H1 (cell line): Measurements from ENCODE around the gene TMEM40. TPM values are rescaled to one million over a fixed set of nuclear protein-coding genes. Genes with fewer than 3 reads are reported as not detected.
"Not testable (repeated sequence)": the region's sequence is repeated elsewhere in the genome, so short reads cannot be mapped to it uniquely, and the experiment has no call there.

Experiments
- CTCF ChIA-PET: fragments of 300-600 bp; sonication (Branson Sonifier 250); formaldehyde crosslinking; loops from one replicate; lab custom pipeline; 2021; ENCODE audit not compliant: partially characterized antibody; lab: Charles Lee
- POLR2A ChIA-PET: fragments of 300-600 bp; sonication (Branson Sonifier 250); formaldehyde crosslinking; loops from one replicate; lab custom pipeline; 2021; ENCODE audit warnings: inconsistent platforms; ENCODE audit not compliant: partially characterized antibody; lab: Charles Lee
- DNase-seq, 2 experiments: peaks; one replicate each; pipeline versions ENCODE4 v3.0.0 to v3.0.0-alpha.2; 2010 to 2022; ENCODE audit warnings: low spot score in 2 of 2, low read depth in 1 of 2, mixed read lengths in 1 of 2
- FAIRE-seq: peaks from 2 replicates; lab custom pipeline; 2011; peaks lifted over from hg19 to GRCh38; lab: Jason Lieb, UNC
- H2AFZ ChIP-seq: 2 replicates; pipeline ENCODE4 v1.8.1; 2012; ENCODE audit warnings: low read length, inconsistent platforms
- H2AK5ac ChIP-seq: 2 replicates; pipeline ENCODE4 v1.6.1; 2013; ENCODE audit warnings: low read depth, low read length
- H2BK120ac ChIP-seq: replicated peaks from 2 replicates; pipeline ENCODE3; 2013; ENCODE audit warnings: low read depth, low read length, inconsistent platforms
- H2BK12ac ChIP-seq: 2 replicates; pipeline ENCODE4 v1.6.1; 2013; ENCODE audit warnings: low read depth, low read length
- H2BK15ac ChIP-seq: 2 replicates; pipeline ENCODE4 v1.6.1; 2013; ENCODE audit warnings: low read length
- H2BK20ac ChIP-seq: 2 replicates; pipeline ENCODE4 v1.6.1; 2013; ENCODE audit warnings: low read length
- H2BK5ac ChIP-seq: 2 replicates; pipeline ENCODE4 v1.6.1; 2013; ENCODE audit warnings: low read depth, low read length
- H3K14ac ChIP-seq: 2 replicates; pipeline ENCODE4 v1.6.1; 2013; ENCODE audit warnings: inconsistent platforms; ENCODE audit not compliant: insufficient read length
- H3K18ac ChIP-seq: 2 replicates; pipeline ENCODE4 v1.6.1; 2013; ENCODE audit warnings: low read length; ENCODE audit errors: extremely low read depth
- H3K23ac ChIP-seq: 2 replicates; pipeline ENCODE4 v1.6.1; 2013; ENCODE audit warnings: inconsistent platforms; ENCODE audit not compliant: insufficient read length
- H3K23me2 ChIP-seq: 2 replicates; pipeline ENCODE4 v1.6.1; 2013; ENCODE audit warnings: low read depth, low read length
- H3K27ac ChIP-seq: 2 replicates; pipeline ENCODE4 v1.6.1; 2011; ENCODE audit warnings: low read depth, low read length, inconsistent platforms
- H3K27me3 ChIP-seq, 4 experiments: replicated peaks in 1 of 4; 1 replicate in 1 of 4; 2 replicates in 3 of 4; pipeline versions ENCODE4 v1.6.1 to v1.8.1; 2011 to 2013; ENCODE audit warnings: low read length in 3 of 4, mild to moderate bottlenecking in 3 of 4, inconsistent platforms in 2 of 4, mixed read lengths in 2 of 4, moderate library complexity in 1 of 4; ENCODE audit not compliant: control insufficient read depth in 3 of 4, insufficient read depth in 3 of 4; ENCODE audit errors: extremely low read depth in 1 of 4
- H3K36me3 ChIP-seq, 4 experiments: 2 replicates each; pipeline versions ENCODE4 v1.6.1 to v1.8.1; 2011 to 2013; ENCODE audit warnings: mild to moderate bottlenecking in 4 of 4, low read length in 3 of 4, moderate library complexity in 2 of 4, control low read depth in 1 of 4, inconsistent platforms in 1 of 4; ENCODE audit not compliant: insufficient read depth in 4 of 4, control insufficient read depth in 2 of 4
- H3K4ac ChIP-seq: replicated peaks from 2 replicates; pipeline ENCODE3; 2013; ENCODE audit warnings: low read length, low read depth, mixed read lengths, inconsistent platforms; ENCODE audit not compliant: insufficient read length
- H3K4me1 ChIP-seq, 4 experiments: replicated peaks in 1 of 4; 1 replicate in 1 of 4; 2 replicates in 3 of 4; pipeline versions ENCODE4 v1.6.1 to v1.8.1; 2011 to 2013; ENCODE audit warnings: low read length in 3 of 4, inconsistent platforms in 2 of 4, mixed read lengths in 1 of 4; ENCODE audit not compliant: insufficient read depth in 4 of 4, control insufficient read depth in 3 of 4
- H3K4me2 ChIP-seq, 2 experiments: 2 replicates each; pipeline versions ENCODE4 v1.6.1 to v1.8.1; 2011 to 2013; ENCODE audit warnings: low read depth in 2 of 2, low read length in 2 of 2, control low read depth in 1 of 2, inconsistent platforms in 1 of 2, mild to moderate bottlenecking in 1 of 2; ENCODE audit not compliant: insufficient read depth in 1 of 2
- H3K4me3 ChIP-seq, 4 experiments: fragments of 200-600, 300-600 bp in 1 of 4; sonication (generic), shearing (Covaris generic), sonication (Bioruptor Twin) in 1 of 4; 2 replicates each; pipeline versions ENCODE4 v1.5.1 to v1.8.1; 2011 to 2016; ENCODE audit warnings: low read length in 4 of 4, low read depth in 3 of 4, control low read depth in 2 of 4, inconsistent platforms in 2 of 4, mild to moderate bottlenecking in 2 of 4, mixed read lengths in 1 of 4, moderate library complexity in 1 of 4; ENCODE audit not compliant: insufficient read depth in 2 of 4; ENCODE audit errors: extremely low read depth in 1 of 4
- H3K56ac ChIP-seq: replicated peaks from 2 replicates; pipeline ENCODE3; 2013; ENCODE audit warnings: low read depth, mild to moderate bottlenecking, mixed read lengths, low read length, inconsistent platforms; ENCODE audit not compliant: insufficient read length
- H3K79me1 ChIP-seq: 2 replicates; pipeline ENCODE4 v1.6.1; 2013; ENCODE audit warnings: low read depth, low read length, control low read depth
- H3K79me2 ChIP-seq, 2 experiments: 2 replicates each; pipeline versions ENCODE4 v1.6.1 to v1.8.1; 2012 to 2013; ENCODE audit warnings: low read length in 2 of 2, mild to moderate bottlenecking in 2 of 2, inconsistent platforms in 1 of 2; ENCODE audit not compliant: insufficient read depth in 2 of 2, control insufficient read depth in 1 of 2
- H3K9ac ChIP-seq, 4 experiments: replicated peaks in 1 of 4; 1 replicate in 1 of 4; 2 replicates in 3 of 4; pipeline versions ENCODE4 v1.6.1 to v1.8.1; 2011 to 2013; ENCODE audit warnings: low read depth in 3 of 4, low read length in 3 of 4, control low read depth in 2 of 4, mild to moderate bottlenecking in 2 of 4, moderate library complexity in 2 of 4, inconsistent platforms in 1 of 4; ENCODE audit errors: extremely low read depth in 1 of 4
- H3K9me3 ChIP-seq, 2 experiments: 2 replicates each; pipeline versions ENCODE4 v1.6.1 to v1.8.1; 2012 to 2013; ENCODE audit warnings: mild to moderate bottlenecking in 2 of 2, moderate library complexity in 2 of 2, control low read depth in 1 of 2, inconsistent platforms in 1 of 2, low read depth in 1 of 2, low read length in 1 of 2, mixed read lengths in 1 of 2; ENCODE audit not compliant: insufficient read depth in 2 of 2
- H4K20me1 ChIP-seq, 2 experiments: replicated peaks in 1 of 2; 2 replicates each; pipeline versions ENCODE3 to v1.8.1; 2011 to 2013; ENCODE audit warnings: inconsistent platforms in 2 of 2, low read length in 2 of 2, mild to moderate bottlenecking in 1 of 2; ENCODE audit not compliant: insufficient read depth in 2 of 2, control insufficient read depth in 1 of 2
- H4K5ac ChIP-seq: 2 replicates; pipeline ENCODE4 v1.6.1; 2013; ENCODE audit warnings: low read length, low read depth, mixed read lengths, inconsistent platforms; ENCODE audit not compliant: insufficient read length
- H4K8ac ChIP-seq: 2 replicates; pipeline ENCODE4 v1.8.0; 2013; ENCODE audit warnings: mild to moderate bottlenecking, moderate library complexity, low read length, inconsistent platforms; ENCODE audit not compliant: insufficient read depth; ENCODE audit errors: extremely low read depth
- H4K91ac ChIP-seq: replicated peaks from 2 replicates; pipeline ENCODE3; 2013; ENCODE audit warnings: low read length, mixed read lengths, inconsistent platforms; ENCODE audit not compliant: insufficient read length
- ATF3 ChIP-seq: IDR thresholded peaks from 2 replicates; pipeline ENCODE4 v1.6.1; 2011; ENCODE audit warnings: low read depth, mild to moderate bottlenecking, low read length; ENCODE audit not compliant: insufficient read depth
- JUN ChIP-seq: IDR thresholded peaks from 2 replicates; pipeline ENCODE4 v1.6.1; 2011; ENCODE audit warnings: low read depth, mild to moderate bottlenecking, improper control_type of control experiment, low read length
- NANOG ChIP-seq: IDR thresholded peaks from 2 replicates; pipeline ENCODE4 v1.6.1; 2011; ENCODE audit warnings: low read length, low read depth, mild to moderate bottlenecking, inconsistent platforms; ENCODE audit not compliant: insufficient read depth, poor library complexity, severe bottlenecking
- POLR2A ChIP-seq, 2 experiments: IDR thresholded peaks; 1 replicate in 1 of 2; 2 replicates in 1 of 2; pipeline ENCODE4 v1.6.1; 2011; ENCODE audit warnings: low read depth in 2 of 2, low read length in 2 of 2, mild to moderate bottlenecking in 2 of 2; ENCODE audit errors: control extremely low read depth in 1 of 2
- POLR2AphosphoS5 ChIP-seq: IDR thresholded peaks from 2 replicates; pipeline ENCODE4 v1.6.1; 2011; ENCODE audit warnings: low read depth, low read length
- RBBP5 ChIP-seq: IDR thresholded peaks from 2 replicates; pipeline ENCODE4 v1.7.1; 2012; ENCODE audit warnings: low read depth, mild to moderate bottlenecking, inconsistent platforms, low read length, moderate library complexity, borderline replicate concordance
- WGBS, 2 experiments: shearing (Covaris generic) in 1 of 2; methylation state at CpG; one replicate each; pipeline versions ENCODE4 v1.1.6 to v1.1.7; 2013 to 2015; ENCODE audit warnings: low lambda C conversion rate in 2 of 2, mixed read lengths in 2 of 2, inconsistent platforms in 1 of 2, low coverage in 1 of 2, missing lambda C conversion rate in 1 of 2; ENCODE audit not compliant: insufficient replicate concordance in 2 of 2, insufficient coverage in 1 of 2, insufficient read length in 1 of 2; ENCODE audit errors: extremely low coverage in 1 of 2, missing lambda C conversion rate in 1 of 2; 5-methylcytosine and 5-hydroxymethylcytosine counted together
- polyA plus RNA-seq, 7 experiments: library from polyadenylated mRNA; depleted of rRNA in 3 of 7; stranded (reverse) in 5 of 7; unstranded in 2 of 7; fragments of >200 nt in 5 of 7; fragments of 200-250 nt in 2 of 7; gene quantifications; 1 replicate in 5 of 7; 2 replicates in 1 of 7; 4 replicates in 1 of 7; pipeline versions ENCODE4 v1.2.1 to v1.2.3, GENCODE V29; 2011 to 2013; ENCODE audit warnings: missing spikeins in 2 of 7, mixed read lengths in 2 of 7
- total RNA-seq: library from RNA; stranded (reverse); fragmentation: NEBNext Ultra II Directional; extraction: Animal tissue kit (Norgen Biotek cat#: 25700); gene quantifications from 2 replicates; pipeline ENCODE4 v1.2.1, GENCODE V29; 2021

Gene TMEM40
- total and polyA plus RNA-seq, 2 of the 8 experiments (the other 6 are each of a cell fraction or from before 2014, with no cell fraction given) = 0.18 TPM; not detected in 1

- TF ChIP-seq ATF3 (no peak), POLR2A (IDR thresholded peaks at IDR 0.05; ENCODE audit: control extremely low read depth in 1 of 2, low read depth in 2 of 2, low read length in 2 of 2) (no peak), POLR2AphosphoS5 (no peak), NANOG (no peak), RBBP5 (no peak), JUN (no peak)
- TF ChIP-seq, all 59 proteins: peak for 0
Measured at GRCh38 chr3:12702501-12702900, 56.6 kb downstream of the TMEM40 start (continued).

GRCh38 chr3:12701601-12702000, 57.5 kb downstream of the TMEM40 start:
- DNase-seq, H3K14ac ChIP-seq, H3K23me2 ChIP-seq, H2BK5ac ChIP-seq, H3K18ac ChIP-seq, H2AFZ ChIP-seq, H4K91ac ChIP-seq, H3K27ac ChIP-seq, H3K4me1 ChIP-seq, H2AK5ac ChIP-seq, H4K5ac ChIP-seq, H2BK15ac ChIP-seq, H3K79me2 ChIP-seq, H4K20me1 ChIP-seq, H3K36me3 ChIP-seq, H3K4ac ChIP-seq, FAIRE-seq, H2BK12ac ChIP-seq, H2BK120ac ChIP-seq, H3K27me3 ChIP-seq, H3K23ac ChIP-seq, H3K4me3 ChIP-seq, H2BK20ac ChIP-seq, H3K56ac ChIP-seq, H3K4me2 ChIP-seq, H4K8ac ChIP-seq, H3K9ac ChIP-seq, H3K9me3 ChIP-seq, H3K79me1 ChIP-seq: not testable (repeated sequence)
- ChIA-PET POLR2A (interaction anchor here (0.6 kb wide), 1 partner anchor 38 kb away, joined by 3 read pairs; no protein-coding TSS in a partner anchor), CTCF (interaction anchor here (1.1 to 1.4 kb wide), 2 partner anchors 19 to 67 kb away, joined by 3 read pairs; no protein-coding TSS in a partner anchor)
- WGBS, 2 experiments = 97% methylated on average over 7 of the region's 10 CpGs; no CpG with 5 or more reads in 1 of the 2 experiments
